HEK293 (cell line): Measurements from ENCODE around the gene FGFRL1.

Experiments
- YY1 ChIP-seq: fragments of 450-650 bp; formaldehyde crosslinking; IDR thresholded peaks from 2 replicates; pipeline ENCODE4 v1.5.1; 2018; ENCODE audit warnings: missing biosample characterization, missing genetic modification characterization
- ZNF274 ChIP-seq, 2 experiments: fragments of 200-500 bp in 1 of 2; fragments of 450-650 bp in 1 of 2; sonication (Bioruptor generic) in 1 of 2; formaldehyde crosslinking in 1 of 2; IDR thresholded peaks; 2 replicates each; pipeline versions ENCODE4 v1.5.1 to v1.6.1; 2014 to 2016; ENCODE audit warnings: borderline replicate concordance in 1 of 2, inconsistent platforms in 1 of 2, low read length in 1 of 2, missing biosample characterization in 1 of 2, missing genetic modification characterization in 1 of 2
- ZNF600 ChIP-seq: fragments of 450-650 bp; formaldehyde crosslinking; IDR thresholded peaks from 2 replicates; pipeline ENCODE4 v1.5.1; 2016; ENCODE audit warnings: missing biosample characterization, missing genetic modification characterization

GRCh38 chr4:989722-990471, 21.5 kb upstream of the FGFRL1 start:
- TF ChIP-seq ZNF274 (IDR thresholded peaks at IDR 0.05; ENCODE audit: low read length) (no peak), ZNF274 (tag by site-specific recombination; IDR thresholded peaks at IDR 0.05; ENCODE audit: borderline replicate concordance) (no peak), YY1 (tag by site-specific recombination) (no peak), ZNF600 (tag by site-specific recombination) (no peak)
